HEK293T (cell line): ENCODE results near the gene MAG.

Experiments
- ARNT ChIP-seq: fragments of 450-650 bp; IDR thresholded peaks from 2 replicates; pipeline ENCODE4 v1.6.1; 2017; ENCODE audit warnings: mild to moderate bottlenecking
- BHLHE40 ChIP-seq: fragments of 450-650 bp; IDR thresholded peaks from 2 replicates; pipeline ENCODE4 v1.6.1; 2016; ENCODE audit warnings: mild to moderate bottlenecking, moderate library complexity, borderline replicate concordance
- ELF4 ChIP-seq: fragments of 450-650 bp; IDR thresholded peaks from 2 replicates; pipeline ENCODE4 v1.6.1; 2017; ENCODE audit warnings: antibody characterized with exemption
- FOXM1 ChIP-seq: fragments of 450-650 bp; IDR thresholded peaks from 2 replicates; pipeline ENCODE4 v1.6.1; 2017; ENCODE audit warnings: mild to moderate bottlenecking, borderline replicate concordance
- HDGF ChIP-seq: fragments of 450-650 bp; IDR thresholded peaks from 2 replicates; pipeline ENCODE4 v1.6.1; 2017; ENCODE audit warnings: antibody characterized with exemption, borderline replicate concordance
- SP1 ChIP-seq: fragments of 450-650 bp; IDR thresholded peaks from 2 replicates; pipeline ENCODE4 v1.6.1; 2017
- SUZ12 ChIP-seq: fragments of 450-650 bp; IDR thresholded peaks from 2 replicates; pipeline ENCODE4 v1.6.1; 2016; ENCODE audit warnings: mild to moderate bottlenecking
- TARDBP ChIP-seq: fragments of 450-650 bp; IDR thresholded peaks from 2 replicates; pipeline ENCODE4 v1.6.1; 2016
- ZNF384 ChIP-seq: fragments of 450-650 bp; IDR thresholded peaks from 2 replicates; pipeline ENCODE4 v1.6.1; 2016
- TF ChIP-seq, protein P1 (sequence below): fragments of 450-650 bp; IDR thresholded peaks from 2 replicates; pipeline ENCODE4 v1.6.1; 2016

DNA sequence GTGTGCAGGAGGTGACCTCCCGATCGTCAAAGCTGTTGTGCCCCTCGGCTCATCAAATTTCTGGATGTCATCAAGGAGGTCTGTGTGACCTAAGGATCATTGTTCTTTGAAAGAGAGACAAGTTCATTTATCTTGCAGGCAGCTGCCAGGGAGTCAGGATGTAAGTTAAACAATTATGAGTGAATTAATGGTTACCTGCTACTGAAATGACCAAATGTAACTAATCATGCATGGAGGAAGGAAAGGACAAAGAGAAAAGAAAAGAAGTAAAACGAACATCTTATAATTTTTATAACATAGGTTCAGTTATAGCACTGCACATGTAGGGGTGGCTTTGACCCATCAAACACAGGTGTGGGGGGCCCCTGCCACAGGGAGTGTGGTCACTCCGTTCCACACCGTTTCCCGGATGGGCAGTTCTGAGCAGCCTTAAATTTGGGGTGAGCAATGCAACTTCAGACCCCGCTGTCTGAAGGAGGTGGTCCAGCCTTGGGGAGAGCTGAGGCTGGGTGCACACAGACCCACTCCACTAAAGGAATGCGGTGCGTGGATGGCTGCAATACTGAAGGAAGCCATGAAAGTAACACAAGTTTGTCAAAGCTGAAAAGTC is 42.3 kb downstream of the MAG start:
- no peak for TF ChIP-seq ZNF384
- TF ChIP-seq, protein P1, sequence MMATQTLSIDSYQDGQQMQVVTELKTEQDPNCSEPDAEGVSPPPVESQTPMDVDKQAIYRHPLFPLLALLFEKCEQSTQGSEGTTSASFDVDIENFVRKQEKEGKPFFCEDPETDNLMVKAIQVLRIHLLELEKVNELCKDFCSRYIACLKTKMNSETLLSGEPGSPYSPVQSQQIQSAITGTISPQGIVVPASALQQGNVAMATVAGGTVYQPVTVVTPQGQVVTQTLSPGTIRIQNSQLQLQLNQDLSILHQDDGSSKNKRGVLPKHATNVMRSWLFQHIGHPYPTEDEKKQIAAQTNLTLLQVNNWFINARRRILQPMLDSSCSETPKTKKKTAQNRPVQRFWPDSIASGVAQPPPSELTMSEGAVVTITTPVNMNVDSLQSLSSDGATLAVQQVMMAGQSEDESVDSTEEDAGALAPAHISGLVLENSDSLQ: no peak
- no peak for TF ChIP-seq ELF4
- TF ChIP-seq ARNT: no peak
- TF ChIP-seq SUZ12: no peak
- no peak for TF ChIP-seq SP1
- TF ChIP-seq BHLHE40: no peak
- no peak for TF ChIP-seq HDGF
- no peak for TF ChIP-seq TARDBP
- no peak for TF ChIP-seq FOXM1
